Erythroblast (primary cell): ENCODE results near the gene SLC39A3.

Experiments
- GATA1 ChIP-seq: IDR thresholded peaks from 2 replicates; pipeline ENCODE4 v1.6.1; 2011; ENCODE audit warnings: low read depth, mild to moderate bottlenecking, control low read depth, low read length, moderate library complexity
- POLR2A ChIP-seq: IDR thresholded peaks from 2 replicates; pipeline ENCODE4 v1.6.1; 2011; ENCODE audit warnings: mild to moderate bottlenecking, low read length

GRCh38 chr19:2702170-2703076, 37.4 kb downstream of the SLC39A3 start, which contains the start of gene GNG7:
- no peak for TF ChIP-seq POLR2A
- TF ChIP-seq GATA1, result no peak
